GM23338 (cell line): ENCODE data around the gene DENND2C. TPM values are rescaled to one million over a fixed set of nuclear protein-coding genes. Genes with fewer than 3 reads are reported as not detected.

Experiments used
- ATAC-seq: fragments of 200-7000 bp; cut with Tn5 transposase; 3 replicates; pipeline ENCODE4 v1.9.1; 2020
- DNase-seq: peaks from one replicate; pipeline ENCODE4 v3.0.0-alpha.2; 2015; ENCODE audit warnings: low spot score
- H2AFZ ChIP-seq: fragments of 200-600 bp; sonication (generic); 2 replicates; pipeline ENCODE4 v1.8.0; 2016; ENCODE audit warnings: antibody characterized with exemption, mild to moderate bottlenecking, moderate library complexity
- H3F3A ChIP-seq: fragments of 200-600 bp; sonication (generic); replicated peaks from 2 replicates; pipeline ENCODE4 v1.8.0; 2017; ENCODE audit warnings: antibody characterized with exemption, mixed run types, low read depth
- H3K27ac ChIP-seq: fragments of 200-600 bp; sonication (generic); 2 replicates; pipeline ENCODE4 v1.6.1; 2016; ENCODE audit warnings: low read depth
- H3K27me3 ChIP-seq: fragments of 200-600 bp; sonication (generic); 2 replicates; pipeline ENCODE4 v1.8.0; 2016; ENCODE audit warnings: mild to moderate bottlenecking, mixed run types, moderate library complexity; ENCODE audit not compliant: insufficient read depth
- H3K36me3 ChIP-seq: fragments of 200-600 bp; sonication (generic); 2 replicates; pipeline ENCODE4 v1.8.0; 2016; ENCODE audit warnings: mild to moderate bottlenecking; ENCODE audit not compliant: insufficient read depth
- H3K4me1 ChIP-seq: fragments of 200-600 bp; sonication (generic); 2 replicates; pipeline ENCODE4 v1.8.0; 2016; ENCODE audit warnings: mild to moderate bottlenecking, moderate library complexity; ENCODE audit not compliant: insufficient read depth
- H3K4me2 ChIP-seq: fragments of 200-600 bp; sonication (generic); 2 replicates; pipeline ENCODE4 v1.7.1; 2017; ENCODE audit warnings: mixed run types
- H3K4me3 ChIP-seq: fragments of 200-600 bp; sonication (generic); 2 replicates; pipeline ENCODE4 v1.6.1; 2016; ENCODE audit warnings: mixed run types
- H3K79me2 ChIP-seq: fragments of 200-600 bp; sonication (generic); replicated peaks from 2 replicates; pipeline ENCODE4 v1.8.0; 2017; ENCODE audit warnings: mild to moderate bottlenecking; ENCODE audit not compliant: insufficient read depth
- H3K9me2 ChIP-seq: fragments of 200-600 bp; sonication (generic); 2 replicates; pipeline ENCODE4 v1.8.0; 2017; ENCODE audit not compliant: insufficient read depth
- H4K20me1 ChIP-seq: fragments of 200-600 bp; sonication (generic); replicated peaks from 2 replicates; pipeline ENCODE4 v1.8.0; 2017; ENCODE audit warnings: mild to moderate bottlenecking; ENCODE audit not compliant: insufficient read depth
- H3K27ac Mint-ChIP-seq: 2 replicates; pipeline ENCODE4 v1.8.0; 2020; ENCODE audit warnings: inconsistent platforms, mild to moderate bottlenecking, moderate library complexity, mixed read lengths
- H3K27me3 Mint-ChIP-seq: 3 replicates; pipeline ENCODE4 v1.8.0; 2022; ENCODE audit warnings: low read depth, mild to moderate bottlenecking, moderate library complexity, mixed read lengths, inconsistent platforms; ENCODE audit not compliant: insufficient read depth, poor library complexity
- H3K36me3 Mint-ChIP-seq: 3 replicates; pipeline ENCODE4 v1.8.0; 2021; ENCODE audit warnings: low read depth, mild to moderate bottlenecking, inconsistent platforms, moderate library complexity, mixed read lengths
- H3K4me1 Mint-ChIP-seq: 3 replicates; pipeline ENCODE4 v1.8.0; 2020; ENCODE audit warnings: mild to moderate bottlenecking, inconsistent platforms, mixed read lengths
- H3K4me3 Mint-ChIP-seq: 3 replicates; pipeline ENCODE4 v1.8.0; 2021; ENCODE audit warnings: moderate library complexity, mild to moderate bottlenecking, inconsistent platforms, mixed read lengths
- H3K9me3 Mint-ChIP-seq: 3 replicates; pipeline ENCODE4 v1.8.0; 2020; ENCODE audit warnings: moderate library complexity, mild to moderate bottlenecking, inconsistent platforms, mixed read lengths
- EZH2 ChIP-seq: fragments of 200-600 bp; sonication (generic); IDR thresholded peaks from one replicate; pipeline ENCODE4 v1.8.0; 2017; ENCODE audit warnings: antibody characterized with exemption, mild to moderate bottlenecking, low read depth; ENCODE audit not compliant: unreplicated experiment
- JUNB ChIP-seq: IDR thresholded peaks from one replicate; pipeline ENCODE4 v1.6.1; 2016; ENCODE audit warnings: antibody characterized with exemption; ENCODE audit not compliant: unreplicated experiment
- NANOG ChIP-seq: IDR thresholded peaks from 2 replicates; pipeline ENCODE4 v1.6.1; 2016; ENCODE audit warnings: antibody characterized with exemption, borderline replicate concordance
- STAT1 ChIP-seq: IDR thresholded peaks from one replicate; pipeline ENCODE4 v1.6.1; 2016; ENCODE audit warnings: antibody characterized with exemption; ENCODE audit not compliant: unreplicated experiment
- ZNF114 ChIP-seq: fragments of 250-450 bp; sonication (Bioruptor Pico); IDR thresholded peaks from 2 replicates; pipeline ENCODE4 v1.5.0; 2020; ENCODE audit warnings: mild to moderate bottlenecking, moderate library complexity
- ZNF331 ChIP-seq: fragments of 250-450 bp; sonication (Bioruptor Pico); IDR thresholded peaks from 2 replicates; pipeline ENCODE4 v1.5.0; 2020; ENCODE audit warnings: low read depth, mild to moderate bottlenecking, moderate library complexity
- polyA plus RNA-seq: library from polyadenylated mRNA; unstranded; fragments of >200 nt; fragmentation: Nextera tagmentation; extraction: Ambion mirVana; gene quantifications from 2 replicates; pipeline ENCODE4 v1.2.1, GENCODE V29; 2016
- total RNA-seq: library from RNA; depleted of rRNA; stranded (reverse); fragments of >200 nt; shearing (Covaris generic); gene quantifications from 2 replicates; pipeline ENCODE4 v1.2.3, GENCODE V29; 2014
- TF ChIP-seq, protein P1 (sequence below): IDR thresholded peaks from one replicate; pipeline ENCODE4 v1.6.1; 2018; ENCODE audit warnings: antibody characterized with exemption; ENCODE audit not compliant: unreplicated experiment
- TF ChIP-seq, protein P2 (sequence below): IDR thresholded peaks from 2 replicates; pipeline ENCODE4 v1.6.1; 2016; ENCODE audit warnings: antibody characterized with exemption
- TF ChIP-seq, protein P3 (sequence below): fragments of 250-450 bp; sonication (Bioruptor Pico); IDR thresholded peaks from 2 replicates; pipeline ENCODE4 v1.5.0; 2020; ENCODE audit warnings: mild to moderate bottlenecking, moderate library complexity

DENND2C gene
- total and polyA plus RNA-seq, 2 experiments from 2014 or later, result 4.1 to 7.0 TPM

DNA sequence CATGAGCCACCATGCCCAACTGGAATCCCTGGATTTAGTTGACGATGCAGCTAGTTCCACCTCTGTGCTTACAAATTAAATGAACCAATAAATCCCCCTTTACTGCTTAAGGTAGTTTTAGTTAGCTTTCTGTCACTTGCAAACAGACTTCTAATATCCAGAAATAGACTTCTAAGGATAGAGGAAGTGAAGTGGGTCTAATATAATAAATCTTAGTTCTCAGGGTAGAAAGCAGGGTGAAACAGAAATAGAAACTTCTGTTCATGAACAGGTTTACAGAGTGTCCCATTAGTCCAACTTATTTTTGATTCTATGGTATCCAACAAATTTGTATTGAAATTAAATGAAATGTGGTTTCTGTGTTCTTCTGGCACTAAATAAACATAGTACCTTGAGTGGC, 108.5 kb downstream of the DENND2C start (continued):
- TF ChIP-seq, protein P1, sequence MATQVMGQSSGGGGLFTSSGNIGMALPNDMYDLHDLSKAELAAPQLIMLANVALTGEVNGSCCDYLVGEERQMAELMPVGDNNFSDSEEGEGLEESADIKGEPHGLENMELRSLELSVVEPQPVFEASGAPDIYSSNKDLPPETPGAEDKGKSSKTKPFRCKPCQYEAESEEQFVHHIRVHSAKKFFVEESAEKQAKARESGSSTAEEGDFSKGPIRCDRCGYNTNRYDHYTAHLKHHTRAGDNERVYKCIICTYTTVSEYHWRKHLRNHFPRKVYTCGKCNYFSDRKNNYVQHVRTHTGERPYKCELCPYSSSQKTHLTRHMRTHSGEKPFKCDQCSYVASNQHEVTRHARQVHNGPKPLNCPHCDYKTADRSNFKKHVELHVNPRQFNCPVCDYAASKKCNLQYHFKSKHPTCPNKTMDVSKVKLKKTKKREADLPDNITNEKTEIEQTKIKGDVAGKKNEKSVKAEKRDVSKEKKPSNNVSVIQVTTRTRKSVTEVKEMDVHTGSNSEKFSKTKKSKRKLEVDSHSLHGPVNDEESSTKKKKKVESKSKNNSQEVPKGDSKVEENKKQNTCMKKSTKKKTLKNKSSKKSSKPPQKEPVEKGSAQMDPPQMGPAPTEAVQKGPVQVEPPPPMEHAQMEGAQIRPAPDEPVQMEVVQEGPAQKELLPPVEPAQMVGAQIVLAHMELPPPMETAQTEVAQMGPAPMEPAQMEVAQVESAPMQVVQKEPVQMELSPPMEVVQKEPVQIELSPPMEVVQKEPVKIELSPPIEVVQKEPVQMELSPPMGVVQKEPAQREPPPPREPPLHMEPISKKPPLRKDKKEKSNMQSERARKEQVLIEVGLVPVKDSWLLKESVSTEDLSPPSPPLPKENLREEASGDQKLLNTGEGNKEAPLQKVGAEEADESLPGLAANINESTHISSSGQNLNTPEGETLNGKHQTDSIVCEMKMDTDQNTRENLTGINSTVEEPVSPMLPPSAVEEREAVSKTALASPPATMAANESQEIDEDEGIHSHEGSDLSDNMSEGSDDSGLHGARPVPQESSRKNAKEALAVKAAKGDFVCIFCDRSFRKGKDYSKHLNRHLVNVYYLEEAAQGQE, result no peak
- TF ChIP-seq STAT1 (no peak), EZH2 (no peak)
- TF ChIP-seq, protein P2, sequence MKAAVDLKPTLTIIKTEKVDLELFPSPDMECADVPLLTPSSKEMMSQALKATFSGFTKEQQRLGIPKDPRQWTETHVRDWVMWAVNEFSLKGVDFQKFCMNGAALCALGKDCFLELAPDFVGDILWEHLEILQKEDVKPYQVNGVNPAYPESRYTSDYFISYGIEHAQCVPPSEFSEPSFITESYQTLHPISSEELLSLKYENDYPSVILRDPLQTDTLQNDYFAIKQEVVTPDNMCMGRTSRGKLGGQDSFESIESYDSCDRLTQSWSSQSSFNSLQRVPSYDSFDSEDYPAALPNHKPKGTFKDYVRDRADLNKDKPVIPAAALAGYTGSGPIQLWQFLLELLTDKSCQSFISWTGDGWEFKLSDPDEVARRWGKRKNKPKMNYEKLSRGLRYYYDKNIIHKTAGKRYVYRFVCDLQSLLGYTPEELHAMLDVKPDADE, result no peak

DNA sequence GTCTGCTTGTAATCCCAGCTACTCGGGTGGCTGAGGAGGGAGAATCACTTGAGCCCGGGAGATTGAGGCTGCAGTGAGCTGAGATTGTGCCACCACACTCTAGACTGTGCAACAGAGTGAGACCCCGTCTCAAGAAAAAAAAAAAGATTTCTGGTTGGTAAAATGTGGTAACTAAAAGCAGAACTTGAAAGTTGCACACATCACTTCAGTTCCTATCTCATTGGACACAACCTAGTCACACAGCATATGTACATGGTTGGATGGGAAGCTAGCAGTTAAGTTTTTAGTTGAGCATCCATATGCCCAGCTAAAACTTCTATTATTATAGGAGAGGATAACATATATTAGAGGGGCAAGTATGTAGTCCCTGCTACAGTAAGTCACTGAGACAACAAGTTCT, 110.5 kb downstream of the DENND2C start:
- DNase-seq (no peak), ATAC-seq (no peak)
- peaks cover 2% of the 10 kb centered on the region for H3K27me3 Mint-ChIP-seq
- H4K20me1 ChIP-seq, result no peaks in the 10 kb centered on the region
- no peaks in the 10 kb centered on the region for H3K9me2 ChIP-seq
- no peak overlapping the region for H3K27ac Mint-ChIP-seq
- H3K36me3 Mint-ChIP-seq, result peaks cover 20% of the 10 kb centered on the region; the same call in 2 of the 3 replicates
- H3K27ac ChIP-seq, result no peak overlapping the region
- H3K27me3 ChIP-seq, result no peaks in the 10 kb centered on the region
- H3K9me3 Mint-ChIP-seq, result peaks cover 9% of the 10 kb centered on the region; the same call in 1 of the 3 replicates
- H3K4me3 ChIP-seq, result no peak overlapping the region
- no peak overlapping the region for H3K4me3 Mint-ChIP-seq
- no peaks in the 10 kb centered on the region for H3K36me3 ChIP-seq
- H3K4me1 Mint-ChIP-seq, result no peaks in the 10 kb centered on the region
- no peaks in the 10 kb centered on the region for H3K4me1 ChIP-seq
- H3F3A ChIP-seq, result no peaks in the 10 kb centered on the region
- no peak overlapping the region for H3K4me2 ChIP-seq
- H3K79me2 ChIP-seq, result no peaks in the 10 kb centered on the region
- no peak overlapping the region for H2AFZ ChIP-seq
- TF ChIP-seq STAT1, result no peak
- no peak for TF ChIP-seq ZNF114 (CRISPR knock-in tag)
- TF ChIP-seq, protein P3, sequence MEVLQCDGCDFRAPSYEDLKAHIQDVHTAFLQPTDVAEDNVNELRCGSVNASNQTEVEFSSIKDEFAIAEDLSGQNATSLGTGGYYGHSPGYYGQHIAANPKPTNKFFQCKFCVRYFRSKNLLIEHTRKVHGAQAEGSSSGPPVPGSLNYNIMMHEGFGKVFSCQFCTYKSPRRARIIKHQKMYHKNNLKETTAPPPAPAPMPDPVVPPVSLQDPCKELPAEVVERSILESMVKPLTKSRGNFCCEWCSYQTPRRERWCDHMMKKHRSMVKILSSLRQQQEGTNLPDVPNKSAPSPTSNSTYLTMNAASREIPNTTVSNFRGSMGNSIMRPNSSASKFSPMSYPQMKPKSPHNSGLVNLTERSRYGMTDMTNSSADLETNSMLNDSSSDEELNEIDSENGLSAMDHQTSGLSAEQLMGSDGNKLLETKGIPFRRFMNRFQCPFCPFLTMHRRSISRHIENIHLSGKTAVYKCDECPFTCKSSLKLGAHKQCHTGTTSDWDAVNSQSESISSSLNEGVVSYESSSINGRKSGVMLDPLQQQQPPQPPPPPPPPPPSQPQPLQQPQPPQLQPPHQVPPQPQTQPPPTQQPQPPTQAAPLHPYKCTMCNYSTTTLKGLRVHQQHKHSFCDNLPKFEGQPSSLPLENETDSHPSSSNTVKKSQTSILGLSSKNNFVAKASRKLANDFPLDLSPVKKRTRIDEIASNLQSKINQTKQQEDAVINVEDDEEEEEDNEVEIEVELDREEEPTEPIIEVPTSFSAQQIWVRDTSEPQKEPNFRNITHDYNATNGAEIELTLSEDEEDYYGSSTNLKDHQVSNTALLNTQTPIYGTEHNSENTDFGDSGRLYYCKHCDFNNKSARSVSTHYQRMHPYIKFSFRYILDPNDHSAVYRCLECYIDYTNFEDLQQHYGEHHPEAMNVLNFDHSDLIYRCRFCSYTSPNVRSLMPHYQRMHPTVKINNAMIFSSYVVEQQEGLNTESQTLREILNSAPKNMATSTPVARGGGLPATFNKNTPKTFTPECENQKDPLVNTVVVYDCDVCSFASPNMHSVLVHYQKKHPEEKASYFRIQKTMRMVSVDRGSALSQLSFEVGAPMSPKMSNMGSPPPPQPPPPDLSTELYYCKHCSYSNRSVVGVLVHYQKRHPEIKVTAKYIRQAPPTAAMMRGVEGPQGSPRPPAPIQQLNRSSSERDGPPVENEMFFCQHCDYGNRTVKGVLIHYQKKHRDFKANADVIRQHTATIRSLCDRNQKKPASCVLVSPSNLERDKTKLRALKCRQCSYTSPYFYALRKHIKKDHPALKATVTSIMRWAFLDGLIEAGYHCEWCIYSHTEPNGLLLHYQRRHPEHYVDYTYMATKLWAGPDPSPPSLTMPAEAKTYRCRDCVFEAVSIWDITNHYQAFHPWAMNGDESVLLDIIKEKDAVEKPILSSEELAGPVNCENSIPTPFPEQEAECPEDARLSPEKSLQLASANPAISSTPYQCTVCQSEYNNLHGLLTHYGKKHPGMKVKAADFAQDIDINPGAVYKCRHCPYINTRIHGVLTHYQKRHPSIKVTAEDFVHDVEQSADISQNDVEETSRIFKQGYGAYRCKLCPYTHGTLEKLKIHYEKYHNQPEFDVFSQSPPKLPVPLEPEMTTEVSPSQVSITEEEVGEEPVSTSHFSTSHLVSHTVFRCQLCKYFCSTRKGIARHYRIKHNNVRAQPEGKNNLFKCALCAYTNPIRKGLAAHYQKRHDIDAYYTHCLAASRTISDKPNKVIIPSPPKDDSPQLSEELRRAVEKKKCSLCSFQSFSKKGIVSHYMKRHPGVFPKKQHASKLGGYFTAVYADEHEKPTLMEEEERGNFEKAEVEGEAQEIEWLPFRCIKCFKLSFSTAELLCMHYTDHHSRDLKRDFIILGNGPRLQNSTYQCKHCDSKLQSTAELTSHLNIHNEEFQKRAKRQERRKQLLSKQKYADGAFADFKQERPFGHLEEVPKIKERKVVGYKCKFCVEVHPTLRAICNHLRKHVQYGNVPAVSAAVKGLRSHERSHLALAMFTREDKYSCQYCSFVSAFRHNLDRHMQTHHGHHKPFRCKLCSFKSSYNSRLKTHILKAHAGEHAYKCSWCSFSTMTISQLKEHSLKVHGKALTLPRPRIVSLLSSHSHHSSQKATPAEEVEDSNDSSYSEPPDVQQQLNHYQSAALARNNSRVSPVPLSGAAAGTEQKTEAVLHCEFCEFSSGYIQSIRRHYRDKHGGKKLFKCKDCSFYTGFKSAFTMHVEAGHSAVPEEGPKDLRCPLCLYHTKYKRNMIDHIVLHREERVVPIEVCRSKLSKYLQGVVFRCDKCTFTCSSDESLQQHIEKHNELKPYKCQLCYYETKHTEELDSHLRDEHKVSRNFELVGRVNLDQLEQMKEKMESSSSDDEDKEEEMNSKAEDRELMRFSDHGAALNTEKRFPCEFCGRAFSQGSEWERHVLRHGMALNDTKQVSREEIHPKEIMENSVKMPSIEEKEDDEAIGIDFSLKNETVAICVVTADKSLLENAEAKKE, result no peak
- TF ChIP-seq ZNF331, result no peak
- TF ChIP-seq, protein P1, result no peak
- no peak for TF ChIP-seq JUNB
- TF ChIP-seq EZH2, result no peak
- no peak for TF ChIP-seq NANOG
